Mammary microvascular endothelial cell (primary cell): ENCODE data around the gene TMEM225. TPM values are rescaled to one million over a fixed set of nuclear protein-coding genes. Genes with fewer than 3 reads are reported as not detected.

Experiments
- total RNA-seq: library from RNA; depleted of rRNA; stranded (reverse); fragments of >200 nt; gene quantifications from 2 replicates; pipeline ENCODE4 v1.2.3, GENCODE V29; 2015

TMEM225 gene
- not detected in 2 replicates for total RNA-seq

GRCh38 chr11:123885570-123885969 lies at the start of gene TMEM225:
TSS of gene TMEM225 (minus strand) at chr11:123885670. CDS start at chr11:123885425, 245 bp downstream.

GRCh38 chr11:123901867-123902266 lies 16.4 kb upstream of the TMEM225 start, which contains the start of gene OR8D4:
TSS of gene OR8D4 (plus strand) at chr11:123902167. CDS start at chr11:123906432, 4,265 bp downstream.

Other genes with a start within 250 kb of the TMEM225 start
- gene SCN3B, start 231.0 kb downstream of the TMEM225 start, total RNA-seq: 0.69 and 0.93 TPM in 2 replicates
- gene ZNF202, start 144.0 kb downstream of the TMEM225 start, total RNA-seq: 5.0 and 7.6 TPM in 2 replicates
- gene OR6X1, start 131.2 kb downstream of the TMEM225 start, total RNA-seq: not detected in 2 replicates
- not detected in 2 replicates for gene OR6M1, start 79.3 kb downstream of the TMEM225 start, total RNA-seq
- not detected in 2 replicates for gene OR8D4, start 16.5 kb upstream of the TMEM225 start, total RNA-seq
- not detected in 2 replicates for gene OR4D5, start 53.9 kb upstream of the TMEM225 start, total RNA-seq
- not detected in 2 replicates for gene OR6T1, start 58.2 kb upstream of the TMEM225 start, total RNA-seq
- not detected in 2 replicates for gene OR10S1, start 92.1 kb upstream of the TMEM225 start, total RNA-seq
- not detected in 2 replicates for gene OR10G6, start 109.5 kb upstream of the TMEM225 start, total RNA-seq
- not detected in 2 replicates for gene OR10G4, start 127.3 kb upstream of the TMEM225 start, total RNA-seq
- gene OR10G9, start 137.3 kb upstream of the TMEM225 start, total RNA-seq: not detected in 2 replicates
- not detected in 2 replicates for gene OR10G8, start 141.1 kb upstream of the TMEM225 start, total RNA-seq
- gene OR10G7, start 155.7 kb upstream of the TMEM225 start, total RNA-seq: not detected in 2 replicates
- 4.8 and 5.8 TPM in 2 replicates for gene VWA5A, start 229.8 kb upstream of the TMEM225 start, total RNA-seq